HCT116 (cell line): ENCODE measurements around the gene ACRV1. TPM values are rescaled to one million over a fixed set of nuclear protein-coding genes. Genes with fewer than 3 reads are reported as not detected.

Source experiments
- ATAC-seq: fragments of 200-7000 bp; cut with Tn5 transposase; 2 replicates; pipeline ENCODE4 v1.9.1; 2020; ENCODE audit warnings: mild to moderate bottlenecking, moderate library complexity
- BruUV-seq: library from RNA; stranded (reverse); fragments of 400-500 nt; replicated peaks from 2 replicates; lab custom pipeline; 2021; lab: Mats Ljungman, UMichigan
- CTCF ChIA-PET: fragments of 300-600 bp; sonication (Branson Sonifier 250); formaldehyde crosslinking; loops from one replicate; lab custom pipeline; 2021; ENCODE audit warnings: antibody characterized with exemption; lab: Charles Lee
- POLR2A ChIA-PET: fragments of 300-600, 350-600 bp; sonication (Branson Sonifier 250); formaldehyde crosslinking; loops from one replicate; lab custom pipeline; 2021; ENCODE audit warnings: antibody characterized with exemption; lab: Charles Lee
- RAD21 ChIA-PET, 2 experiments: fragments of 300-600 bp; sonication (Branson Sonifier 250); formaldehyde crosslinking; loops; one replicate each; lab custom pipeline; 2023; ENCODE audit warnings: low total read pairs in 2 of 2; ENCODE audit not compliant: uncharacterized antibody in 2 of 2, unreplicated experiment in 2 of 2, low non-redundant PET in 1 of 2; lab: Charles Lee
- DNase-seq: peaks from one replicate; pipeline ENCODE4 v3.0.0-alpha.2; 2010; ENCODE audit warnings: low read depth, low spot score
- H2AFZ ChIP-seq: fragments of 200-600 bp; shearing (Covaris generic), sonication (generic); 2 replicates; pipeline ENCODE4 v1.6.1; 2017; ENCODE audit warnings: low read depth, mixed run types, mixed read lengths, antibody characterized with exemption, low read length; ENCODE audit not compliant: poor library complexity, severe bottlenecking
- H3K27ac ChIP-seq: 2 replicates; pipeline ENCODE4 v1.5.1; 2012; ENCODE audit warnings: low read depth, low read length
- H3K27me3 ChIP-seq: fragments of 200-600 bp; sonication (generic); 2 replicates; pipeline ENCODE4 v1.6.1; 2016; ENCODE audit warnings: mixed run types, low read length, mixed read lengths; ENCODE audit not compliant: insufficient read depth
- H3K36me3 ChIP-seq, 2 experiments: fragments of 200-500 bp in 1 of 2; fragments of 200-600 bp in 1 of 2; sonication (Bioruptor generic) in 1 of 2; sonication (generic) in 1 of 2; 2 replicates each; pipeline versions ENCODE4 v1.5.1 to v1.6.1; 2014 to 2016; ENCODE audit warnings: low read length in 2 of 2, inconsistent platforms in 1 of 2, mixed read lengths in 1 of 2, mixed run types in 1 of 2; ENCODE audit not compliant: insufficient read depth in 2 of 2, control insufficient read depth in 1 of 2
- H3K4me1 ChIP-seq, 2 experiments: fragments of 200-600 bp in 1 of 2; sonication (generic) in 1 of 2; 2 replicates each; pipeline versions ENCODE4 v1.5.1 to v1.6.1; 2012 to 2017; ENCODE audit warnings: low read length in 2 of 2, inconsistent platforms in 1 of 2, mild to moderate bottlenecking in 1 of 2, mixed read lengths in 1 of 2, mixed run types in 1 of 2, moderate library complexity in 1 of 2; ENCODE audit not compliant: insufficient read depth in 2 of 2, control insufficient read depth in 1 of 2
- H3K4me2 ChIP-seq: fragments of 200-600 bp; sonication (generic); 2 replicates; pipeline ENCODE4 v1.6.1; 2017; ENCODE audit warnings: mixed run types, low read length, mixed read lengths
- H3K4me3 ChIP-seq, 2 experiments: fragments of 200-600 bp in 1 of 2; sonication (generic) in 1 of 2; replicated peaks in 1 of 2; 2 replicates each; pipeline ENCODE4 v1.5.1; 2011 to 2016; ENCODE audit warnings: low read length in 2 of 2, control low read depth in 1 of 2, low read depth in 1 of 2, mild to moderate bottlenecking in 1 of 2, mixed read lengths in 1 of 2, mixed run types in 1 of 2
- H3K79me2 ChIP-seq: fragments of 200-600 bp; sonication (generic); 2 replicates; pipeline ENCODE4 v1.6.1; 2017; ENCODE audit warnings: mild to moderate bottlenecking, mixed run types, low read length, moderate library complexity, mixed read lengths; ENCODE audit not compliant: insufficient read depth
- H3K9ac ChIP-seq: fragments of 200-600 bp; sonication (generic); 2 replicates; pipeline ENCODE4 v1.6.1; 2016; ENCODE audit warnings: low read length, mixed read lengths
- H3K9me2 ChIP-seq: fragments of 200-600 bp; sonication (generic), shearing (Covaris generic); 2 replicates; pipeline ENCODE4 v1.6.1; 2017; ENCODE audit warnings: mixed run types, mild to moderate bottlenecking, moderate library complexity; ENCODE audit not compliant: insufficient read depth
- H3K9me3 ChIP-seq, 2 experiments: fragments of 200-500 bp in 1 of 2; fragments of 200-600 bp in 1 of 2; sonication (Bioruptor generic) in 1 of 2; sonication (generic) in 1 of 2; 2 replicates each; pipeline ENCODE4 v1.6.1; 2014 to 2017; ENCODE audit warnings: low read length in 2 of 2, mixed read lengths in 2 of 2, inconsistent platforms in 1 of 2, low read depth in 1 of 2, mild to moderate bottlenecking in 1 of 2, mixed run types in 1 of 2, moderate library complexity in 1 of 2; ENCODE audit not compliant: control insufficient read depth in 1 of 2, insufficient read depth in 1 of 2
- H4K20me1 ChIP-seq: fragments of 200-600 bp; sonication (generic), shearing (Covaris generic); 2 replicates; pipeline ENCODE4 v1.6.1; 2017; ENCODE audit warnings: mixed run types, mild to moderate bottlenecking, moderate library complexity; ENCODE audit not compliant: insufficient read depth
- ATF3 ChIP-seq: IDR thresholded peaks from 2 replicates; pipeline ENCODE4 v1.6.1; 2012
- CBX3 ChIP-seq: IDR thresholded peaks from 2 replicates; pipeline ENCODE4 v1.6.1; 2012; ENCODE audit warnings: low read depth
- EGR1 ChIP-seq: IDR thresholded peaks from 2 replicates; pipeline ENCODE4 v1.6.1; 2012; ENCODE audit warnings: low read depth
- ELF1 ChIP-seq: IDR thresholded peaks from 2 replicates; pipeline ENCODE4 v1.6.1; 2012; ENCODE audit warnings: low read depth, borderline replicate concordance
- EZH2 ChIP-seq: fragments of 200-600 bp; sonication (generic); IDR thresholded peaks from 2 replicates; pipeline ENCODE4 v1.6.1; 2017; ENCODE audit warnings: antibody characterized with exemption, mixed run types
- EZH2phosphoT487 ChIP-seq: fragments of 200-600 bp; IDR thresholded peaks from 2 replicates; pipeline ENCODE4 v1.6.1; 2018; ENCODE audit warnings: antibody characterized with exemption, borderline replicate concordance
- FOSL1 ChIP-seq: IDR thresholded peaks from 2 replicates; pipeline ENCODE4 v1.6.1; 2012; ENCODE audit warnings: low read depth
- MAX ChIP-seq: IDR thresholded peaks from 2 replicates; pipeline ENCODE4 v1.6.1; 2012
- POLR2A ChIP-seq: IDR thresholded peaks from 2 replicates; pipeline ENCODE4 v1.7.0; 2011; ENCODE audit warnings: borderline replicate concordance; ENCODE audit not compliant: insufficient read depth, insufficient read length; ENCODE audit errors: extremely low read depth
- POLR2AphosphoS5 ChIP-seq: IDR thresholded peaks from 2 replicates; pipeline ENCODE4 v1.6.1; 2011; ENCODE audit warnings: mild to moderate bottlenecking, low read depth, low read length, moderate library complexity
- RAD21 ChIP-seq: IDR thresholded peaks from 2 replicates; pipeline ENCODE4 v1.6.1; 2012; ENCODE audit warnings: low read depth, mild to moderate bottlenecking
- REST ChIP-seq: IDR thresholded peaks from 2 replicates; pipeline ENCODE4 v1.6.1; 2012; ENCODE audit warnings: low read depth
- SIN3A ChIP-seq: IDR thresholded peaks from 2 replicates; pipeline ENCODE4 v1.6.1; 2012; ENCODE audit warnings: low read depth
- SP1 ChIP-seq: IDR thresholded peaks from 2 replicates; pipeline ENCODE4 v1.6.1; 2012; ENCODE audit warnings: low read depth
- SRF ChIP-seq: IDR thresholded peaks from 2 replicates; pipeline ENCODE4 v1.6.1; 2012; ENCODE audit warnings: low read depth
- TCF7L2 ChIP-seq: IDR thresholded peaks from 2 replicates; pipeline ENCODE4 v1.7.0; 2011; ENCODE audit warnings: borderline replicate concordance, inconsistent platforms; ENCODE audit not compliant: insufficient read depth, insufficient read length; ENCODE audit errors: extremely low read depth
- YY1 ChIP-seq: IDR thresholded peaks from 2 replicates; pipeline ENCODE4 v1.6.1; 2011; ENCODE audit warnings: low read length, low read depth, moderate library complexity, mild to moderate bottlenecking; ENCODE audit not compliant: insufficient replicate concordance; ENCODE audit errors: extremely low read depth
- ZBTB33 ChIP-seq: IDR thresholded peaks from 2 replicates; pipeline ENCODE4 v1.6.1; 2011; ENCODE audit warnings: mild to moderate bottlenecking, low read length, moderate library complexity; ENCODE audit not compliant: insufficient replicate concordance; ENCODE audit errors: extremely low read depth
- ZFX ChIP-seq: fragments of 450-650 bp; IDR thresholded peaks from 2 replicates; pipeline ENCODE4 v1.6.1; 2017
- intact Hi-C: fragments of 100-400 bp; cut with micrococcal nuclease; formaldehyde crosslinking; loops from 2 replicates; pipeline ENCODE4 v1.10.0; 2022
- total RNA-seq: library from RNA; stranded (reverse); gene quantifications from one replicate; pipeline ENCODE4 v1.2.1, GENCODE V29; 2021; ENCODE audit not compliant: unreplicated experiment

ACRV1 gene
- total RNA-seq, 1 experiment from 2014 or later = not detected

- ATAC-seq = no peak
- Histone ChIP-seq H3K4me3 (no peak overlapping the region), H4K20me1 (peaks cover 3% of the 10 kb centered on the region; the same call in 1 of the 2 replicates), H3K9ac (no peak overlapping the region)
- RAD21 ChIA-PET = no interaction called here
- no peak for TF ChIP-seq ELF1
- TF ChIP-seq SP1 = no peak
- TF ChIP-seq SRF = no peak
- no peak for TF ChIP-seq REST
- TF ChIP-seq SIN3A = no peak
- TF ChIP-seq EGR1 = no peak
- no peak for TF ChIP-seq YY1
- no peak for TF ChIP-seq EZH2phosphoT487
- TF ChIP-seq MAX = no peak
- TF ChIP-seq ATF3 = no peak
- no peak for TF ChIP-seq EZH2
- no peak for TF ChIP-seq TCF7L2
- no peak for TF ChIP-seq ZFX
- no peak for TF ChIP-seq ZBTB33
- TF ChIP-seq CBX3 = no peak
- no peak for TF ChIP-seq POLR2AphosphoS5
- no peak for TF ChIP-seq FOSL1
- TF ChIP-seq RAD21 = no peak
- TF ChIP-seq POLR2A = no peak
- TF ChIP-seq, all 23 proteins: peak for 0
- H2AFZ ChIP-seq = no peak overlapping the region
- no peak for DNase-seq
- H3K9me3 ChIP-seq = no peaks in the 10 kb centered on the region
- H3K27me3 ChIP-seq = no peaks in the 10 kb centered on the region
- 0 out of 2 replicates have a peak, but pooled peaks cover 5% of the 10 kb centered on the region for H3K79me2 ChIP-seq
- intact Hi-C loops = no loop called here
- POLR2A ChIA-PET = no interaction called here
- no peak overlapping the region for H3K4me2 ChIP-seq
- H3K9me2 ChIP-seq = no peaks in the 10 kb centered on the region
- no TSS peak for BruUV-seq
- H3K27ac ChIP-seq = no peak overlapping the region
- no peaks in the 10 kb centered on the region for H3K4me1 ChIP-seq
- peaks cover 20 to 38% of the 10 kb centered on the region in 2 experiments for H3K36me3 ChIP-seq
- CTCF ChIA-PET = no interaction called here
Measured at GRCh38 chr11:125637840-125638239, 42.8 kb downstream of the ACRV1 start.
